Lower leg skin (tissue), 3 donors: ENCODE data around the gene PRICKLE1.

Experiments used
- POLR2A ChIP-seq, 2 donors: fragments of 450-650 bp; IDR thresholded peaks; one replicate each; pipeline ENCODE4 v1.6.1; 2016 to 2017; ENCODE audit warnings: antibody characterized with exemption in 2 of 2, mild to moderate bottlenecking in 1 of 2, moderate library complexity in 1 of 2
- TF ChIP-seq, protein P1 (sequence below), 3 donors: fragments of 450-650 bp; IDR thresholded peaks; one replicate each; pipeline ENCODE4 v1.5.1; 2016; ENCODE audit warnings: antibody characterized with exemption in 3 of 3, mild to moderate bottlenecking in 3 of 3, moderate library complexity in 2 of 3

DNA sequence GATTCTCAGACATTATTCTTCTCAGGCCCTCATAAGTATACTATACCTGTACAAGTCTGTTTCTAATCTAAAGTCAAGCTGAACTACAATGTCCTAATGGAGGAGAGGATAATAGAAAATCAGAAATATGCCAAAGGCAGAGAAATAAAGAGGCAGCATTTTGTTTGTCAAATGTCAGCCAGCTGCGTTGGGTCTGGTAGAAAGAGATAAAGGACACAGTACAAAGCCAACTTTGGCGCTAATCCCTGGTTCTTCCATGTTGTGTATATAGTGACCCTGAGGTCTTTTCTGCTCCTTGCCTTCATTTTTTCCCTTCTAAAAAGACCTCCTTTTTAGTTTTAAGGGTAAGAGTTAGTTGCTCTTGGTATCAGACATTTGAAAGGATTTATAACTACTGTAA is 103.1 kb downstream of the PRICKLE1 start:
- no peak for TF ChIP-seq POLR2A (IDR thresholded peaks at IDR 0.05)
- TF ChIP-seq, protein P1, sequence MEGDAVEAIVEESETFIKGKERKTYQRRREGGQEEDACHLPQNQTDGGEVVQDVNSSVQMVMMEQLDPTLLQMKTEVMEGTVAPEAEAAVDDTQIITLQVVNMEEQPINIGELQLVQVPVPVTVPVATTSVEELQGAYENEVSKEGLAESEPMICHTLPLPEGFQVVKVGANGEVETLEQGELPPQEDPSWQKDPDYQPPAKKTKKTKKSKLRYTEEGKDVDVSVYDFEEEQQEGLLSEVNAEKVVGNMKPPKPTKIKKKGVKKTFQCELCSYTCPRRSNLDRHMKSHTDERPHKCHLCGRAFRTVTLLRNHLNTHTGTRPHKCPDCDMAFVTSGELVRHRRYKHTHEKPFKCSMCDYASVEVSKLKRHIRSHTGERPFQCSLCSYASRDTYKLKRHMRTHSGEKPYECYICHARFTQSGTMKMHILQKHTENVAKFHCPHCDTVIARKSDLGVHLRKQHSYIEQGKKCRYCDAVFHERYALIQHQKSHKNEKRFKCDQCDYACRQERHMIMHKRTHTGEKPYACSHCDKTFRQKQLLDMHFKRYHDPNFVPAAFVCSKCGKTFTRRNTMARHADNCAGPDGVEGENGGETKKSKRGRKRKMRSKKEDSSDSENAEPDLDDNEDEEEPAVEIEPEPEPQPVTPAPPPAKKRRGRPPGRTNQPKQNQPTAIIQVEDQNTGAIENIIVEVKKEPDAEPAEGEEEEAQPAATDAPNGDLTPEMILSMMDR (IDR thresholded peaks at IDR 0.05) = no peak
